Measurements from ENCODE around the gene COL24A1.

The COL24A1 gene

DNA sequence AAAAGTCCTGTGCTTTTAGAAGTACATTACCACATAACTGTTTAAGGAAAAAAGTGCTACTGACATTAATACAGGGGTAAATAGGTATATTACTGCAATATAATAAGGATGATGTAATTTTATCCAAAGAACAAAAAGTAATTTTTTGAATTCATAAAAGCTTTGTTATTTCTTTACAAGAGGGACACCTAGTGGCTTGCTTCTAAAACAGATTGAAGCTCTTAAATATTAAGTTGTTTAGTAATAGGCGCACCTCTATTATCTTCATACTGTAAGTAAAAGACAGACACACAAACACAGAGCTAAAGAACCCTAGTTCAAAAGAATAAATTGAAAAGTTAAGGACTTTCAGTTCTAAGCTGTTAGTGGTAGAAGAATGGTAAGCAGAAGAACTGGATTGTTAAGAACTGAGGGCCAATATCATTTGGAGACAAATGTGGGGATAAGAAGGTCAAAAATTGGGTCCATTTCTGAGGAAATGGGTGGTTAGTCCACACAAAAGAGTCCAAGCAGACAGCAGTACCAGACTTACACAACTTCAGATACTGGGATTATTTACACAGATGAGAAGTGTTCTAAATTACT lies 463.8 kb downstream of the COL24A1 start:
- TF ChIP-seq, protein P1, sequence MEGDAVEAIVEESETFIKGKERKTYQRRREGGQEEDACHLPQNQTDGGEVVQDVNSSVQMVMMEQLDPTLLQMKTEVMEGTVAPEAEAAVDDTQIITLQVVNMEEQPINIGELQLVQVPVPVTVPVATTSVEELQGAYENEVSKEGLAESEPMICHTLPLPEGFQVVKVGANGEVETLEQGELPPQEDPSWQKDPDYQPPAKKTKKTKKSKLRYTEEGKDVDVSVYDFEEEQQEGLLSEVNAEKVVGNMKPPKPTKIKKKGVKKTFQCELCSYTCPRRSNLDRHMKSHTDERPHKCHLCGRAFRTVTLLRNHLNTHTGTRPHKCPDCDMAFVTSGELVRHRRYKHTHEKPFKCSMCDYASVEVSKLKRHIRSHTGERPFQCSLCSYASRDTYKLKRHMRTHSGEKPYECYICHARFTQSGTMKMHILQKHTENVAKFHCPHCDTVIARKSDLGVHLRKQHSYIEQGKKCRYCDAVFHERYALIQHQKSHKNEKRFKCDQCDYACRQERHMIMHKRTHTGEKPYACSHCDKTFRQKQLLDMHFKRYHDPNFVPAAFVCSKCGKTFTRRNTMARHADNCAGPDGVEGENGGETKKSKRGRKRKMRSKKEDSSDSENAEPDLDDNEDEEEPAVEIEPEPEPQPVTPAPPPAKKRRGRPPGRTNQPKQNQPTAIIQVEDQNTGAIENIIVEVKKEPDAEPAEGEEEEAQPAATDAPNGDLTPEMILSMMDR (IDR thresholded peaks at IDR 0.05; ENCODE audit: low read depth, low read length): peak; percentile 53
- peak; percentile 44 for DNase-seq (ENCODE audit: extremely low read depth, low read depth)

DNA sequence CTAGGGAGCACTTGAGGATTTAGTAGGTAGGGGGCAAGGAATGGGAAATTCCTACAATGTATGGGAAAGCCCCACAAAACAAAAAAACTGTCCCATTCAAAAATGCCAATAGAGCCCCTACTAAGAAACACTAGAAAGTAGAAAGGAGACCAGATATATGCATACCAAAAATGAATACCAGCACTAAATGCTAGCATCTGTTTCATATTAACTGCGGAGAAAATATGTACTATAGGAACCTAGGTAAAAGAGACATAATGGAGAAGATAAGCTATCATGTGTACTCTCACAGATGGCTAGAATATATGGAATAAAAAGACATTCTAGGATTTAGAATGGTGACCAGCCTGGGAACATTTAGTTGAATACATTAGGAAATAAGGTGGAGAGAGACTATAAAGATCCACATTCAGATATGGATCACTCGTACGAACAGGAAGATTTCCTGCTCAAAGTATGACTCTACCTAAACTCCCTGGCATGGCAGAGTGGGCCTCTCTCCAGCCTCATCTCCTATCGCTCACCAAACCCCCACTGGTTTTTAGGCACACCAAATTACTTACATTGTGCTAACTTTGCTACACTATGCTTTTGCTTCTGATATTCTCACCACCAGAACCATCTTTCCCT lies 466.7 kb downstream of the COL24A1 start:
- no peak for DNase-seq (ENCODE audit: extremely low read depth, low read depth)
- TF ChIP-seq, protein P1 (IDR thresholded peaks at IDR 0.05; ENCODE audit: low read depth, low read length): no peak

DNA sequence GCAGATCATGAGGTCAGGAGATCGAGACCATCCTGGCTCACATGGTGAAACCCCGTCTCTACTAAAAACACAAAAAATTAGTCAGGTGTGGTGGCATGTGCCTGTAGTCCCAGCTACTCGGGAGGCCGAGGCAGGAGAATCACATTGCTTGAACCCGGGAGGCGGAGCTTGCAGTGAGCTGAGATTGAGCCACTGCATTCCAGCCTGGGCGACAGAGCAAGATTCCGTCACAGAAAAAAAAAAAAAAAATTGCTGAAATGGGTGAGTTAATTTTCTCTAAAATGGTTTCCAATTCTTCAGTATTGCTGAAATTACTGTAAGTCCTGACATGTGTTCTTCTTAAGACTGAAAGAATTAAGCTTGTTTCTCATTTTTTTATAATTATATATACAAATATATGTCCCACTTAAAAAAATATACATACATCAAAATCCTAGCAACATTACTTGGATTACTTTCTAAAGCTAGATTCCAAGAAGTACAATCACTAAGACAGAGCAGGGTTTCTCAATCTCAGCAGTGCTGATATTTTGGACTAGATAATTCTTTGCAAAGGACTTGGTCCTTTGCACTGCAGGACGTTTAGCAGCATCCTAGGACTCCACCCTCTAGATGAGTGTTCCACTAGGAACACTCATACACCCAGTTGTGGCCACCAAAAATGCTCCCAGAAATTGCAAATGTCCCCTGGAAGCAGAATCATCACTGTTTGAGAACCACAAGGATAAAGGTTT lies 473.1 kb downstream of the COL24A1 start:
- TF ChIP-seq, protein P1 (IDR thresholded peaks at IDR 0.05; ENCODE audit: low read depth, low read length): no peak

DNA sequence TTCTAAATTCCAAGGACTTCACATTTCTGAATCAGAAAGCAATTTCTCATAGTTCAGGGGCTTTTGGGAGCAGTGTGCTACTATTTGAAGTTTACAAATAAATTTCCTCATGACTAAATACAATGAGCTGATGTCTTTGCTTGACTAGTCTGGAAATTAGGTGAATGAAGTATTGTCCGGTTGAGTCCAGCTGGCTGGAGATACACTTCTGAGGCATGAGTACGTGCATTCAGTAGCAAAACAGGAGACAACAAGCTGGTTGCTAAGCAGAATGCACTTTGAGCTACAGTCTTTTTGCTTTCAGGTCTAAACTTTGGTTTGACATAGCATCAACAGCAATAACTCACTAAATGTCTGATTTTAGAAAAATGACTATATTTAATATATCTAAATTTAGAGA lies 475.5 kb downstream of the COL24A1 start:
- TF ChIP-seq, protein P1 (IDR thresholded peaks at IDR 0.05; ENCODE audit: low read depth, low read length): no peak
- DNase-seq (ENCODE audit: extremely low read depth, low read depth): peak; percentile 11

More for the DNA sequence above, 473.1 kb downstream of the COL24A1 start:
- DNase-seq (ENCODE audit: extremely low read depth, low read depth): no peak

All from AG09319 (cell line).